GM12801 (cell line): ENCODE results near the gene JAM3.

Experiments used
- TF ChIP-seq, protein P1 (sequence below): IDR thresholded peaks from one replicate; pipeline ENCODE4 v1.5.1; 2011; ENCODE audit warnings: control low read depth; ENCODE audit not compliant: insufficient read length; ENCODE audit errors: extremely low read depth

JAM3 gene

DNA sequence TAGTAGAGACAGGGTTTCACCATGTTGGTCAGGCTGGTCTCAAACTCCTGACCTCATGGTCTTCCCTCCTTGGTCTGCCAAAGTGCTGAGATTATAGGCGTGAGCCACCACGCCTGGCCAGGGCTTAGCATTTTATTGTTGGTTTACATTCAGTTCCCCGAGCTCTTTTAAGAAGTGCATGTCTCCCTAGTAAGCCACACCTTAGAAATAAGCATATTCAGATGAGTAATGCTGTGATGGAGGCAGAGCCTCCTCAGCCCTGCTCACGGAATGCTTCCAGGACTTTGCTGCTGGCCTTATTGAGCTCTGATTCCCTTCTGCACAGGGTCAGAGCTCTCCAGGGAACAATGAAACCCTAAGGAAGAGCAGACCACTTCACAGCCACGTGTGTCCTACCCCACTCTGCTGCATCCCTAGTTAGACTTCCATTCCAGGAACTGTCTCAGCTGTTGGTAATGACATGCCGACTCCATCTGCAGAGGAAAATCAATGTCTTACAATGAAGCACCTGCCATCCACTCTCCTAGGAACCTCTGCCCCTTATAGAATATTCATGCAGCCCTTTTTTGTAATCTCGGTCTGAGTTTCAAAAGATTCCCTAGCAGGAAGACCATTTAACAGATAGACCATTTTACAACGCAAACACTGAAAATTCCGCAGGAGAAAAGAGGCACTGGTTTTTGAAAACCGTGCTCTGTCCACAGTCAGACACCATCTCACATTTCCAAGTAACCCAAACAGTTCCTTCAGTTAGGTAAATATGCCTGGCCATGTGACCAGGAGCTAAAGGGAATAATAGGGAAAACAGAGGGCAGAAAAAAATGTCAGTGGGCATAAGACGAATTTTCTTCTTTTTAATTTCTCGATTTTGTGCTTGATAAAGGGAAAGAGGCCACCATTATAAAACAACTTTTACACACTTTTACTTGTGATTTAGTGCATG, 1.7 kb upstream of the JAM3 start:
- TF ChIP-seq, protein P1, sequence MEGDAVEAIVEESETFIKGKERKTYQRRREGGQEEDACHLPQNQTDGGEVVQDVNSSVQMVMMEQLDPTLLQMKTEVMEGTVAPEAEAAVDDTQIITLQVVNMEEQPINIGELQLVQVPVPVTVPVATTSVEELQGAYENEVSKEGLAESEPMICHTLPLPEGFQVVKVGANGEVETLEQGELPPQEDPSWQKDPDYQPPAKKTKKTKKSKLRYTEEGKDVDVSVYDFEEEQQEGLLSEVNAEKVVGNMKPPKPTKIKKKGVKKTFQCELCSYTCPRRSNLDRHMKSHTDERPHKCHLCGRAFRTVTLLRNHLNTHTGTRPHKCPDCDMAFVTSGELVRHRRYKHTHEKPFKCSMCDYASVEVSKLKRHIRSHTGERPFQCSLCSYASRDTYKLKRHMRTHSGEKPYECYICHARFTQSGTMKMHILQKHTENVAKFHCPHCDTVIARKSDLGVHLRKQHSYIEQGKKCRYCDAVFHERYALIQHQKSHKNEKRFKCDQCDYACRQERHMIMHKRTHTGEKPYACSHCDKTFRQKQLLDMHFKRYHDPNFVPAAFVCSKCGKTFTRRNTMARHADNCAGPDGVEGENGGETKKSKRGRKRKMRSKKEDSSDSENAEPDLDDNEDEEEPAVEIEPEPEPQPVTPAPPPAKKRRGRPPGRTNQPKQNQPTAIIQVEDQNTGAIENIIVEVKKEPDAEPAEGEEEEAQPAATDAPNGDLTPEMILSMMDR: no peak

DNA sequence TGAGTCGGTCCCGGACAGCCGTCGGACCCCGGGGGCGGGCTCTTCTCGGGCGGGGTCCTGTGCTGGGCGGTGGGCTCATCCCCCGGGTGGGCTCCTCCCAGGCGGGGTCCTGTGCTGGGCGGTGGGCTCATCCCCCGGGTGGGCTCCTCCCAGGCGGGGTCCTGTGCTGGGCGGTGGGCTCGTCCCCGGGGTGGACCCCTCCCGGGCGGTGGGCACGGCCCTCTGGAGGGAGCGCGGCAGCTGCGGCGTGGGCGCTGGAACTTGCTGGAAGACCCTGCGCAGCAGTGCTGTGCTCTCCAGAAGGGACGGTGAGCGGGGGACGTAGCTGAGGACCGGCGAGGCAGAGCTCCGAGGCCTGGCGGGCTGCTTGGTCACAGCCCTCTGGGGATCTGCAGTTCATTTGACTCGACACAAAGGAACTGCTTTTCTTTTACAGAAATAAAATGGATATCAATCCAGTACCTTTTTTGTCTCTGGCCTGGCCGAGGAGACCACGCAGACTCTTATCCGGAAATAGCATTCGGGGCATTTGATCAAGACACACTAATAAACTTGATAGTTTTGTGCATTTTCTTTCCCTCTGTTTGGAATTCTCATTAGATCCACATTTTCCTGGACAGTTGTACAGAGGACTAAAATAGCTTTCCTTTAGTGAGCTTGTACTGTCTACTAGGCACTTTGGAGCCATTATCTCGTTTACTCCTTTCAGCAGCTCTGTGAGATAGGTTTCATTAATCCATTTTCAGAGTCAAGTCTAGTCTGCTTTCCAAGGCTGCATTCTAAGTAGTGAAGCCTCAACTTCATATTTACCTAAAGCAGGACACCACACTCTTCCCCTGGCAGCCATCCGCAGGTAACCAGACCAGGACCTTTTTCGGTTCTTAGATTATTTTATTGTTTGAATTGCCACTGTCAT, 812 bp downstream of the JAM3 start:
- TF ChIP-seq, protein P1: no peak

DNA sequence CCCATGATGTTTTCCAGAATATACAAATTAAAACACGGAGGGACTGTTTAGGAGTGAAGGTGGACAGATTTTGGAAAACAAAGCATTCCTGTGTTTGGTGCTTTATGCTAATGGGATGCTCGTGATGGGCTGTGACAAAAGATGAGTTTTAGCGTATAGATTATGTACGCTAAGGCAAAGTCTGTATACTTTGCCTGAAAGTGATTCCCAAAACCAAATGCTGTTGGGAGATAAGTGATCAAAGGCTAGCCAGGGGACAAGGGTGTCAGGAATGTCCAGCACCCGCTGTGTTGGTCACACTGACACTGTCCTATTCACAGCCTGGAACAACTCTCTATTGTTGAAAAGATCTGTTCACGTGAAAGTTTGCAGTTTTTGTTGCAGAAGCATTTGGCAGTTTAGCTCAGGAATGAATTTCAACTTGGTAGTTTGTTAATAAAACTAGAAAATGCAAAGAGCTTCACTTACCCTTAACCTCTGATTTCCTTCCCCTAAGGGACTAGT, 1.5 kb downstream of the JAM3 start:
- TF ChIP-seq, protein P1: no peak

- TF ChIP-seq, protein P1: no peak
Observed at GRCh38 chr11:134071306-134071705, 2.4 kb downstream of the JAM3 start.

DNA sequence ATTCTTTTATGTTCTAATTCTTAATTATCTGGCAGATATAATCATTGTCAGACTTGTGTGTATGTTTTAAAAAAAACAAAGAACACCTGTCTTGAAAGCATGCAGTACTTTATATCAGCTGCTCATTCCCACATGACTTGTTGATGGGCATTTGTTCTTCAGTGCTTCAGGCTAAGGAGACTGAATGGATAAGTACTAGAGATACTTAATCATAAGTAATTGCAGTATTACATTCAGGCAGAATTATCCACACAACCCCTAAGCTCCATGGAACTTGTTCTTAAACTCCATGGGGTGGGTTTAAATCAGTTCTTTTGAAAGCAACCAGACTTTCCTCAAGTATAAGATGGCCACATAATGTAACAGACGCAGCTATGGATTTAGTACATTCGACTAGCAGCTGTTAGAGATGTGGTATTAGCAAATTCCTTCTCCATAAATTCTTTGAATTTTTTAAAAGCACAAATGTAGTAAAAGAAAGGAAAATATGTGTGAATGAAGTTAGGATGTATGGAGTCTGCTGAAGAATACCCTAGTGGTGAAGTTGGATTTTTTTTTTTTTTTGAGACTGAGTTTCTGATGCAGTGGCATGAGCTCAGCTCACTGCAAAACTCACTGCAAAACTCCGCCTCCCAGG, 3.0 kb downstream of the JAM3 start:
- TF ChIP-seq, protein P1: no peak

DNA sequence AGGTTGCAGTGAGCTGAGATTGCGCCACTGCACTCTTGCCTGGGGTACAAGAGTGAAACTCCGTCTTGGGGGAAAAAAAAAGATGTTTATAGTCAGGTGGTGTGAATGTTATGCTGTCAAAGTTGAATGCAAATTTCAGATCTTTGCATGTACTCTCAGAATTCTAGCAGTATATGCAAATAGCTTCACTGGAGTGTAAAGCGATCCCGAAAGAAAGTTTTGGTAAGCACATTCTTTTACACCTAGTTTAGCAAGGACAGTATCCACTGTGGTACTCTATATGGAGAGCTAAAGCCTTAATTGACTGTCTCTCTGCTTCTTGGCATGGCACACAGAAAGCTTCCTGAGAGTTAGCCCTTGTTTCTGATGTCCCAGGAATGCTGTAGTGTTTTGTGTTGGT, 4.0 kb downstream of the JAM3 start:
- TF ChIP-seq, protein P1: no peak
